Spleen (tissue), 7 donors: Measurements from ENCODE around the gene DHCR7.

Experiments
- POLR2AphosphoS5 ChIP-seq, 3 donors: sonication (generic); formaldehyde crosslinking; IDR thresholded peaks; one replicate each; pipeline ENCODE4 v1.5.1; 2017; ENCODE audit warnings: antibody characterized with exemption in 3 of 3
- TF ChIP-seq, protein P1 (sequence below), 11 experiments: fragments of 200-600 bp in 7 of 11; fragments of 450-650 bp in 4 of 11; sonication (generic) in 4 of 11; IDR thresholded peaks in 8 of 11; conservative IDR thresholded peaks in 3 of 11; 1 replicate in 7 of 11; 2 replicates in 4 of 11; pipeline versions ENCODE4 v1.4.0 to v1.8.0; 2016 to 2021; ENCODE audit warnings: antibody characterized with exemption in 11 of 11, inconsistent platforms in 4 of 11, mild to moderate bottlenecking in 1 of 11
- donor health status: DM: no; HTN: no; CAD: no; lungs with moderate emphysema.
- donor health status: DM: no; HTN: no; CAD: no.
- donor health status: DM: no; HTN: no; CAD: no.

DNA sequence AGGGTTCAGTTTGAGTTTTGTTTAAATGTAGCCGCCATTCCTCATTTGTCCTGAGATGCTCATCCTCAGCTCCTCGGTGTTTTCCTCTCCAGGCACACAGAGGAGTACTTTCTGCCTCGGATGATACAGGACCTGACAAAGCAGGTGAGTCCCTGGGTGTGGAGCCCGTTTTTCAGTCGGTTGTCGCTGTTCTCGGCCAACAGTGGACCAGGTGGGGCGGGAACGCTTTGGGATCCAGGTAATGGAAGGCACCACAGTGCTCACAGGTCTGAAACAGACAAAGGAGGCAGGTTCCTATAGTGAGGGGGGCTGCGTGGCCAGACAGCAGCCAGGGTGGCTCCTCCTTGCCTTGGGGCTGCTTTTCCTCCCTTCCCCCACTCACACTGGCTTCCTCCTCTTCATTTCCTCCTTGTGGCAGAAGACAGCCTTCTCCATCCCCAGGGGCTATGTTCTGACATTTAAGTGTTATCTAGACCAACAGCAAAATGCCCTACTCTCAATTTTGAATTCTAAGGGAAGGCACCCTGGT is 24.2 kb upstream of the DHCR7 start:
- TF ChIP-seq, protein P1, sequence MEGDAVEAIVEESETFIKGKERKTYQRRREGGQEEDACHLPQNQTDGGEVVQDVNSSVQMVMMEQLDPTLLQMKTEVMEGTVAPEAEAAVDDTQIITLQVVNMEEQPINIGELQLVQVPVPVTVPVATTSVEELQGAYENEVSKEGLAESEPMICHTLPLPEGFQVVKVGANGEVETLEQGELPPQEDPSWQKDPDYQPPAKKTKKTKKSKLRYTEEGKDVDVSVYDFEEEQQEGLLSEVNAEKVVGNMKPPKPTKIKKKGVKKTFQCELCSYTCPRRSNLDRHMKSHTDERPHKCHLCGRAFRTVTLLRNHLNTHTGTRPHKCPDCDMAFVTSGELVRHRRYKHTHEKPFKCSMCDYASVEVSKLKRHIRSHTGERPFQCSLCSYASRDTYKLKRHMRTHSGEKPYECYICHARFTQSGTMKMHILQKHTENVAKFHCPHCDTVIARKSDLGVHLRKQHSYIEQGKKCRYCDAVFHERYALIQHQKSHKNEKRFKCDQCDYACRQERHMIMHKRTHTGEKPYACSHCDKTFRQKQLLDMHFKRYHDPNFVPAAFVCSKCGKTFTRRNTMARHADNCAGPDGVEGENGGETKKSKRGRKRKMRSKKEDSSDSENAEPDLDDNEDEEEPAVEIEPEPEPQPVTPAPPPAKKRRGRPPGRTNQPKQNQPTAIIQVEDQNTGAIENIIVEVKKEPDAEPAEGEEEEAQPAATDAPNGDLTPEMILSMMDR (IDR thresholded peaks at IDR 0.05 in 8 of 11, conservative IDR thresholded peaks at IDR 0.05 in 3 of 11) = no peak
- TF ChIP-seq POLR2AphosphoS5 (IDR thresholded peaks at IDR 0.05) = no peak
